HG03196 (cell line): ENCODE results near the gene PROCR.
"Not testable (repeated sequence)": the region's sequence is repeated elsewhere in the genome, so short reads cannot be mapped to it uniquely, and the experiment has no call there.

Source experiments
- ATAC-seq: cut with Tn5 transposase; IDR thresholded peaks from one replicate; pipeline ENCODE4 v1.9.1; 2021; ENCODE audit not compliant: unreplicated experiment

Gene PROCR

DNA sequence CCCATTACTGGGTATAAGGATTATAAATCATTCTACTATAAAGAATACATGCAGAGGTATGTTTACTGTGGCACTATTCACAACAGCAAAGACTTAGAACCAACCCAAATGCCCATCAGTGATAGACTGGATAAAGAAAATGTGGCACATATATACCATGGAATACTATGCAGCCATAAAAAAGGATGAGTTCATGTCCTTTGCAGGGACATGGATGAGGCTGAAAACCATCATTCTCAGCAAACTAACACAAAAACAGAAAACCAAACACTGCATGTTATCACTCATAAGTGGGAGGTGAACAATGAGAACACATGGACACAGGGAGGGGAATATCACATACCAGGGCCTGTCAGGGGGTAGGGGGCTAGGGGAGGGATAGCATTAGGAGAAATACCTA is 7.3 kb upstream of the PROCR start:
- not testable (repeated sequence) for ATAC-seq

- no peak for ATAC-seq
Measured at GRCh38 chr20:35165221-35166185, 6.4 kb upstream of the PROCR start.

DNA sequence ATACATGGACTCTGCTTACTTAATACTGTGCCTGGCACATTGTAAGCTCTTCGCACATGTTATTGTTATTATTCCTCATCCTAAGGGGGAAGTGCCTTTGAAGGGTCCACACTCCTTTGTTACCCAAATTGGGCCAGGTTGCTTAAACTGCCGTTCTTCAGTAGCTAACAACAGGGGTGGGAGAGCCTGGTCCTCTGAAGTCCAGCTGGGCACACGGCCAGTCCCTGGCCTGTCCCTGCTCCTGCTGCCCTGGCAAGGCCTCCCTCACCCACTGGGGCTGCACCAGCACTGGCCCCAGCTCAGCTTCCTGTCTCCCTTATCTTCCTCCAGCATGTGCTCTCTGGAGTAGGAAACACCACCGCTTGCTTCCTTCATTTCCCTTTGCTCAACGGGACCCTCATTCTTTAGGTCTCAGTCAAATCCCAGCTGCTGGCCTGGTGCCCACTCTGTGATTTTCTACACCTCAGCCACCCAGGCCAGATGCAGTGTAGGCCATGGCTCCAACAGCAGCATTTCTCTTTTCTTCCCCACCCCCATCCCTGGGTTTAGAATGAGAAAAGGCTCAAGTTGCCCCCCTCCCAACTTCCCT is 5.5 kb upstream of the PROCR start:
- ATAC-seq = no peak

GRCh38 chr20:35167787-35168186 is 4.1 kb upstream of the PROCR start:
- no peak for ATAC-seq

GRCh38 chr20:35168701-35169409 is 3.0 kb upstream of the PROCR start:
- ATAC-seq = not testable (repeated sequence)

- no peak for ATAC-seq
Measured at GRCh38 chr20:35171438-35171752, 477 bp upstream of the PROCR start.

GRCh38 chr20:35172434-35172806 is 548 bp downstream of the PROCR start:
- no peak for ATAC-seq

DNA sequence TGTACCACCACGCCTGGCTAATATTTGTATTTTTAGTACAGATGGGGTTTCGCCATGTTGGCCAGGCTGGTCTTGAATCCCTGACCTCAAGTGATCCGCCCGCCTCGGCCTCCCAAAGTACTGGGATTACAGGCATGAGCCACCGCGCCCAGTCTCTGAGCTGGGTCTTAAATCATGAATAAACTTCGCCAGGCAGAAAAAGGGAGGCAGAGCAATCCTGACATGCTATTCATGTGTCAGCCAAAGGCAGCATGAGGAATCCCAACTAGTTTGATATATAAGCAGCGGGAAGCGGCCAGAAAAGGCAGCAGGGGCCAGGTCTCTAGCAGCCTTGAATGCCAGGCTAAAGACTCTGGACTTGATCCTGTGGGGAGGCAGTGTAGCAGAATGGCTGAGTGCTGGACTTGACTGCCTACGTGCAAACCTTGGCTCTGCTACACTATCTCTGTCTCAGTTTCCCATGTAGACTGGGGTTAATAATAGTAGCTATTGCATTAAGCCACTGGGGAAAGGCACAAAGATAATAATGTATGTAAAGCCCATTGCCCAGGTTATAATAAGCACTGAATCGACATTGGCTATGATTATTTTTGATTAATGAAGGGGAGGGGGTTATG is 1.8 kb downstream of the PROCR start:
- no peak for ATAC-seq

GRCh38 chr20:35174458-35175216 is 2.8 kb downstream of the PROCR start:
- no peak for ATAC-seq

DNA sequence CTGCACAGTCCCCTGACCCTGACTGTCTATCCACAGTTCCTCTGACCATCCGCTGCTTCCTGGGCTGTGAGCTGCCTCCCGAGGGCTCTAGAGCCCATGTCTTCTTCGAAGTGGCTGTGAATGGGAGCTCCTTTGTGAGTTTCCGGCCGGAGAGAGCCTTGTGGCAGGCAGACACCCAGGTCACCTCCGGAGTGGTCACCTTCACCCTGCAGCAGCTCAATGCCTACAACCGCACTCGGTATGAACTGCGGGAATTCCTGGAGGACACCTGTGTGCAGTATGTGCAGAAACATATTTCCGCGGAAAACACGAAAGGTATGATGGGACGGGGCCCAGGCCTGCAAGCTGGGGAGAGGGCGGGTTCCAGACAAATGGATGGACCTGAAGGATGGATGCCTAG is 4.3 kb downstream of the PROCR start:
- no peak for ATAC-seq

GRCh38 chr20:35179292-35180212 is 7.7 kb downstream of the PROCR start:
- ATAC-seq = no peak

DNA sequence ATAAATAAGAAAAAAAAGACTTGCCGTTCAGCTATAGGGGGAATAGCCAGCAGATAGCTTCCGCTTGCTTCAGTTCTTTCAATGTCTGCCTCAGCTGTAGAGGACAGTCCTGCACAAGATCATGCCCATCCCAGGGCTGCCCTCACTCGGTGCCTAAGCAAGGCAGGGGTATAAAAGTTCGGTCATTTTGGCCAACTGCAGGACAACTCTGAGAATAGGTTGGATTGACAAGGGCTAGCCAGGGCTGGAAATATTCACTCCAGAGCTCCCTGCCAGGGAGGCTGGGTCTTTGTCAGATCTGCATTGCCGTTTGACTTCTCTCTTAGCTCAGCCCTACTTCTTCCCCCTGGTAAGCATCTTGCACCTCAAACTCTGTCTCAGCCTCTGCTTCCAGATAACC is 8.4 kb downstream of the PROCR start:
- ATAC-seq = no peak

- ATAC-seq = no peak
Measured at GRCh38 chr20:35181731-35182130, 9.9 kb downstream of the PROCR start.

DNA sequence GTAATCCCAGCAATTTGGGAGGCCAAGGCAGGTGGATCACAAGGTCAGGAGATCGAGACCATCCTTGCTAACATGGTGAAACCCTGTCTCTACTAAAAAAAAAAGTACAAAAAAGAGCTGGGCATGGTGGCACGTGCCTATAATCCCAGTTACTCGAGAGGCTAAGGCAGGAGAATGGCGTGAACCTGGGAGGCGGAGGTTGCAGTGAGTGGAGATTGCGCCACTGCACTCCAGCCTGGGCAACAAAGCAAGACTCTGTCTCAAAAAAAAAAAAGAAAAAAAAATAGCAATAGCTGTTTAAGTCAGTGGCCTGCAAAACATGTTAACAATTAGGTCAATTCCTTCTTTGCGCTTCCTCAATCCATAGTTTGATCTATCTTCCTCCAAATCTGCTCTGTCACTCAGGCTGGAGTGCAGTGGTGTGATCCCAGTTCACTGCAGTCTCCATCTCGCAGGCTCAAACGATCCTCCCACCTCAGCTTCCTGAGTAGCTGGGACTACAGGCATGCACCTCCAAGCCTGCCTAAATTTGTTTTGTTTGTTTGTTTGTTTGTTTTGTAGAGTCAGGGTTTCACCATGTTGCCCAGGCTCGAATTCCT is 14.9 kb downstream of the PROCR start:
- ATAC-seq = not testable (repeated sequence)

DNA sequence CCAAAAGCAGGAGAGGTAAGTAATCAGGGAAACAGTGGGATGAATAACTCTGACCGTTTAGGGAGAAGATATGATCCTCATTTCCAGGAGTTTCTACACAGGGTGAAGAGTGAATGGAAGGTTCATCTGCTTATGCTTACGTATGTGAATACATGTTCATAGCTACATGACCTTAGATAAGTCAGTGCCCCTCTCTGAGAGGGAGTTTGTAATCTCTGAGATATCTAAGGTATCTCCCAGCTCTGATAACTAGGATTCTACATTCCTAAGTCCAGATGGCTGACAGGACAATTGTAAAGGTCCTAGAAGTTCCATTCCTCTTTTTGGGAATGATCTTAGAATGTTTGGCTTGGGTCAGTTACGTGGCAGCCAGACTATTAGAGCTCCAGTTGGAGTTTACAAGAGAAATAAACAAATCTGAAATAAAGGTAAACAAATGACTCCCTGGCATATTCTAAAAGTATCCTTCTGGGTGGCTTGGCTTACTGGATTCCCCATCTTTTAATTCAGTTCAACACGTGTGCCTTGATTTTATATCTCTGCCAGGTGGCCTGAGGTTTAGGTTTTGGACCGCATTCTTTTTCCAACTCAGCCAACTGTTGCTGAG is 15.8 kb downstream of the PROCR start:
- no peak for ATAC-seq

- ATAC-seq = not testable (repeated sequence)
Measured at GRCh38 chr20:35189223-35189622, 17.4 kb downstream of the PROCR start.

- ATAC-seq = no peak
Measured at GRCh38 chr20:35190556-35190955, 18.7 kb downstream of the PROCR start.

- ATAC-seq = no peak
Measured at GRCh38 chr20:35191419-35192117, 19.7 kb downstream of the PROCR start.
